GM21515 (cell line): ENCODE data around the gene FAF1.
"Not testable (repeated sequence)": the region's sequence is repeated elsewhere in the genome, so short reads cannot be mapped to it uniquely, and the experiment has no call there.

ENCODE experiments used
- ATAC-seq: cut with Tn5 transposase; IDR thresholded peaks from one replicate; pipeline ENCODE4 v1.9.1; 2021; ENCODE audit not compliant: unreplicated experiment

Gene FAF1

GRCh38 chr1:50967416-50968157, 7.5 kb upstream of the FAF1 start:
- no peak for ATAC-seq

GRCh38 chr1:50966991-50967390, 6.9 kb upstream of the FAF1 start:
- ATAC-seq, result no peak

GRCh38 chr1:50964863-50965262, 4.8 kb upstream of the FAF1 start:
- no peak for ATAC-seq

- ATAC-seq, result no peak
Measured at GRCh38 chr1:50959303-50959912, 659 bp downstream of the FAF1 start.

- ATAC-seq, result no peak
Measured at GRCh38 chr1:50955116-50955515, 5.0 kb downstream of the FAF1 start.

- ATAC-seq, result not testable (repeated sequence)
Measured at GRCh38 chr1:50952566-50952965, 7.5 kb downstream of the FAF1 start.

GRCh38 chr1:50950396-50950795, 9.7 kb downstream of the FAF1 start:
- ATAC-seq, result no peak

- ATAC-seq, result no peak
Measured at GRCh38 chr1:50949286-50949982, 10.6 kb downstream of the FAF1 start.

GRCh38 chr1:50942334-50942733, 17.7 kb downstream of the FAF1 start:
- ATAC-seq, result no peak

- no peak for ATAC-seq
Measured at GRCh38 chr1:50940291-50940690, 19.8 kb downstream of the FAF1 start.

GRCh38 chr1:50936321-50936720, 23.7 kb downstream of the FAF1 start:
- ATAC-seq, result no peak

- ATAC-seq, result not testable (repeated sequence)
Measured at GRCh38 chr1:50935276-50935675, 24.8 kb downstream of the FAF1 start.

GRCh38 chr1:50934838-50935237, 25.2 kb downstream of the FAF1 start:
- ATAC-seq, result no peak

GRCh38 chr1:50933770-50934169, 26.3 kb downstream of the FAF1 start:
- ATAC-seq, result not testable (repeated sequence)

- not testable (repeated sequence) for ATAC-seq
Measured at GRCh38 chr1:50932043-50932442, 28.0 kb downstream of the FAF1 start.

GRCh38 chr1:50930965-50931737, 28.9 kb downstream of the FAF1 start:
- no peak for ATAC-seq

GRCh38 chr1:50930193-50930592, 29.9 kb downstream of the FAF1 start:
- peak; percentile 54 for ATAC-seq

GRCh38 chr1:50929376-50929958, 30.6 kb downstream of the FAF1 start:
- ATAC-seq, result no peak

- ATAC-seq, result no peak
Measured at GRCh38 chr1:50923564-50923963, 36.5 kb downstream of the FAF1 start.

- no peak for ATAC-seq
Measured at GRCh38 chr1:50921029-50921428, 39.0 kb downstream of the FAF1 start.

GRCh38 chr1:50920409-50920808, 39.7 kb downstream of the FAF1 start:
- no peak for ATAC-seq
